GM23338 (cell line): ENCODE measurements around the gene NRG3. TPM values are rescaled to one million over a fixed set of nuclear protein-coding genes. Genes with fewer than 3 reads are reported as not detected.

Experiments used
- ATAC-seq: fragments of 200-7000 bp; cut with Tn5 transposase; 3 replicates; pipeline ENCODE4 v1.9.1; 2020
- DNase-seq: peaks from one replicate; pipeline ENCODE4 v3.0.0-alpha.2; 2015; ENCODE audit warnings: low spot score
- H2AFZ ChIP-seq: fragments of 200-600 bp; sonication (generic); 2 replicates; pipeline ENCODE4 v1.8.0; 2016; ENCODE audit warnings: antibody characterized with exemption, mild to moderate bottlenecking, moderate library complexity
- H3F3A ChIP-seq: fragments of 200-600 bp; sonication (generic); replicated peaks from 2 replicates; pipeline ENCODE4 v1.8.0; 2017; ENCODE audit warnings: antibody characterized with exemption, mixed run types, low read depth
- H3K27ac ChIP-seq: fragments of 200-600 bp; sonication (generic); 2 replicates; pipeline ENCODE4 v1.6.1; 2016; ENCODE audit warnings: low read depth
- H3K27me3 ChIP-seq: fragments of 200-600 bp; sonication (generic); 2 replicates; pipeline ENCODE4 v1.8.0; 2016; ENCODE audit warnings: mild to moderate bottlenecking, mixed run types, moderate library complexity; ENCODE audit not compliant: insufficient read depth
- H3K36me3 ChIP-seq: fragments of 200-600 bp; sonication (generic); 2 replicates; pipeline ENCODE4 v1.8.0; 2016; ENCODE audit warnings: mild to moderate bottlenecking; ENCODE audit not compliant: insufficient read depth
- H3K4me1 ChIP-seq: fragments of 200-600 bp; sonication (generic); 2 replicates; pipeline ENCODE4 v1.8.0; 2016; ENCODE audit warnings: mild to moderate bottlenecking, moderate library complexity; ENCODE audit not compliant: insufficient read depth
- H3K4me2 ChIP-seq: fragments of 200-600 bp; sonication (generic); 2 replicates; pipeline ENCODE4 v1.7.1; 2017; ENCODE audit warnings: mixed run types
- H3K4me3 ChIP-seq: fragments of 200-600 bp; sonication (generic); 2 replicates; pipeline ENCODE4 v1.6.1; 2016; ENCODE audit warnings: mixed run types
- H3K79me2 ChIP-seq: fragments of 200-600 bp; sonication (generic); replicated peaks from 2 replicates; pipeline ENCODE4 v1.8.0; 2017; ENCODE audit warnings: mild to moderate bottlenecking; ENCODE audit not compliant: insufficient read depth
- H3K9me2 ChIP-seq: fragments of 200-600 bp; sonication (generic); 2 replicates; pipeline ENCODE4 v1.8.0; 2017; ENCODE audit not compliant: insufficient read depth
- H4K20me1 ChIP-seq: fragments of 200-600 bp; sonication (generic); replicated peaks from 2 replicates; pipeline ENCODE4 v1.8.0; 2017; ENCODE audit warnings: mild to moderate bottlenecking; ENCODE audit not compliant: insufficient read depth
- H3K27ac Mint-ChIP-seq: 2 replicates; pipeline ENCODE4 v1.8.0; 2020; ENCODE audit warnings: inconsistent platforms, mild to moderate bottlenecking, moderate library complexity, mixed read lengths
- H3K27me3 Mint-ChIP-seq: 3 replicates; pipeline ENCODE4 v1.8.0; 2022; ENCODE audit warnings: low read depth, mild to moderate bottlenecking, moderate library complexity, mixed read lengths, inconsistent platforms; ENCODE audit not compliant: insufficient read depth, poor library complexity
- H3K36me3 Mint-ChIP-seq: 3 replicates; pipeline ENCODE4 v1.8.0; 2021; ENCODE audit warnings: low read depth, mild to moderate bottlenecking, inconsistent platforms, moderate library complexity, mixed read lengths
- H3K4me1 Mint-ChIP-seq: 3 replicates; pipeline ENCODE4 v1.8.0; 2020; ENCODE audit warnings: mild to moderate bottlenecking, inconsistent platforms, mixed read lengths
- H3K4me3 Mint-ChIP-seq: 3 replicates; pipeline ENCODE4 v1.8.0; 2021; ENCODE audit warnings: moderate library complexity, mild to moderate bottlenecking, inconsistent platforms, mixed read lengths
- H3K9me3 Mint-ChIP-seq: 3 replicates; pipeline ENCODE4 v1.8.0; 2020; ENCODE audit warnings: moderate library complexity, mild to moderate bottlenecking, inconsistent platforms, mixed read lengths
- JUNB ChIP-seq: IDR thresholded peaks from one replicate; pipeline ENCODE4 v1.6.1; 2016; ENCODE audit warnings: antibody characterized with exemption; ENCODE audit not compliant: unreplicated experiment
- REST ChIP-seq: IDR thresholded peaks from one replicate; pipeline ENCODE4 v1.6.1; 2018; ENCODE audit warnings: antibody characterized with exemption; ENCODE audit not compliant: unreplicated experiment
- ZNF462 ChIP-seq: fragments of 250-450 bp; sonication (Bioruptor Pico); IDR thresholded peaks from 2 replicates; pipeline ENCODE4 v1.5.0; 2020; ENCODE audit warnings: mild to moderate bottlenecking, moderate library complexity
- polyA plus RNA-seq: library from polyadenylated mRNA; unstranded; fragments of >200 nt; fragmentation: Nextera tagmentation; extraction: Ambion mirVana; gene quantifications from 2 replicates; pipeline ENCODE4 v1.2.1, GENCODE V29; 2016
- total RNA-seq: library from RNA; depleted of rRNA; stranded (reverse); fragments of >200 nt; shearing (Covaris generic); gene quantifications from 2 replicates; pipeline ENCODE4 v1.2.3, GENCODE V29; 2014

NRG3 gene
- total and polyA plus RNA-seq, 2 experiments from 2014 or later, result 1.9 to 3.9 TPM

- peak; percentile 58; the same call in 1 of the 2 replicates for TF ChIP-seq ZNF462 (CRISPR knock-in tag)
Measured at GRCh38 chr10:81865581-81865980, 9.4 kb upstream of the NRG3 start (continued).

GRCh38 chr10:81866753-81867152 lies 8.2 kb upstream of the NRG3 start:
- Mint-ChIP-seq H3K27ac (no peak overlapping the region), H3K36me3 (peaks cover 8% of the 10 kb centered on the region; the same call in 2 of the 3 replicates)
- H2AFZ ChIP-seq, result no peak overlapping the region

More at GRCh38 chr10:81866753-81867152, 8.2 kb upstream of the NRG3 start:
- H3K4me2 ChIP-seq, result no peak overlapping the region
- H4K20me1 ChIP-seq, result no peaks in the 10 kb centered on the region
- H3K27ac ChIP-seq, result no peak overlapping the region
- H3K9me2 ChIP-seq, result no peaks in the 10 kb centered on the region
- no peaks in the 10 kb centered on the region for H3K27me3 ChIP-seq
- H3K9me3 Mint-ChIP-seq, result peaks cover 10% of the 10 kb centered on the region
- H3K4me3 Mint-ChIP-seq, result no peak overlapping the region
- no peaks in the 10 kb centered on the region for H3K36me3 ChIP-seq
- peaks cover 5% of the 10 kb centered on the region for H3K4me1 ChIP-seq
- TF ChIP-seq JUNB, result no peak
- no peak for TF ChIP-seq REST
- H3K4me3 ChIP-seq, result no peak overlapping the region
- H3K27me3 Mint-ChIP-seq, result no peaks in the 10 kb centered on the region
- no peak for DNase-seq
- H3F3A ChIP-seq, result no peaks in the 10 kb centered on the region
- H3K79me2 ChIP-seq, result no peaks in the 10 kb centered on the region
- H3K4me1 Mint-ChIP-seq, result peaks cover 22% of the 10 kb centered on the region
- ATAC-seq, result no peak
